ENCODE results near the gene PNPLA6.
"Not testable (repeated sequence)": the region's sequence is repeated elsewhere in the genome, so short reads cannot be mapped to it uniquely, and the experiment has no call there.

The PNPLA6 gene

DNA sequence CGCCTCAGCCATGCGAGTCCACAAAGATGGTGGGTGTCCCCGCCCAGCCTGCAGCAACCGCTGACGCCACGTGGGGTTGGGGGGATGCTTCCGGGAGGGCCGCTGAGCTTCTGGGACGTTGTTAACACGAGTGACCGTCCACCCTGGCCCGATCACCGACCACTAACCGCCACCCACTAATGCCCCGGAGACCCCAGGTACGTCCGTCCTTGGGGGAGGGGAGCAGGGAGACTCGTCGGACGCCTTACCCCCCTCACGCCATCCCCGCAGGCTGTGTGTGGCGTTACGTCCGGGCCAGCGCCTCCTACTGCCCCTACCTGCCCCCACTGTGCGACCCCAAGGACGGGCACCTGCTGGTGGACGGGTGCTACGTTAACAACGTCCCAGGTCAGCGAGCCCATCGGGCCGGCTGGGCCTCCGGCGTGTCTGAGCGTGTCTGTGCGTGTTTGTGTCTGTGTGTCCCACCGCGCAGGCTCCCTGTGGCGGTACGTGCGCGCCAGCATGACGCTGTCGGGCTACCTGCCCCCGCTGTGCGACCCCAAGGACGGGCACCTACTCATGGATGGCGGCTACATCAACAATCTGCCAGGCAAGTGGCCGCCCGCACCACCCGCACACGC, 21.3 kb downstream of the PNPLA6 start:
- DNase-seq (ENCODE audit: low spot score) = no peak

DNA sequence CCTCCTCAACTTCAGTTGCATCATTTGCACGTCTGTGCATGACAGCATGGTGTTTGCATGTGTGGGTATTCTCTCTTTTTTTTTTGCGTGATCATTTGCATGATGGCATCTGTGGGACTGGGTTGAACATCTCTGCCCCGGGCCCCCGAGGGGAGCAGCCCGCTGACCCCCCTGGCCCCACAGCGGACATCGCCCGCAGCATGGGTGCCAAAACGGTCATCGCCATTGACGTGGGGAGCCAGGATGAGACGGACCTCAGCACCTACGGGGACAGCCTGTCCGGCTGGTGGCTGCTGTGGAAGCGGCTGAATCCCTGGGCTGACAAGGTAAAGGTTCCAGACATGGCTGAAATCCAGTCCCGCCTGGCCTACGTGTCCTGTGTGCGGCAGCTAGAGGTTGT, 23.1 kb downstream of the PNPLA6 start:
- no peak for DNase-seq (ENCODE audit: low spot score)

DNA sequence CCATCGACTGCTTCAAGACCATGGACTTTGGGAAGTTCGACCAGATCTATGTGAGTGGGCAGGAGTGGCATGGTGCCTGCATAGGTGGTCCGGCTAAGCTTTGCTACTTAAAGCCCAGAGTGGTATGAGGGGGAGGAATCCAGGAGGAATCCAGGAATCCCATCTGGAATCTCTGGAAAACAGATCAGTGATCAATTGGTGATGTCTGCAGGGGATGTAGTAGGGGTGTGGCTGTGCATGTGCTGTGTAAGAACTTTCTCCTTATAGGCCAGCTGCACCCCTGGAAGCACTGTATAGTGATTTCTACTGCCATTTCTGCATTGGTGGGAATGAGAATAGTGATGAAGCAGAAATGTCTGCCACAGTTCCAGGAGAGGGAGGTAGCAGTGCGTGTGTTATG, 23.6 kb downstream of the PNPLA6 start:
- no peak for DNase-seq (ENCODE audit: low spot score)

DNA sequence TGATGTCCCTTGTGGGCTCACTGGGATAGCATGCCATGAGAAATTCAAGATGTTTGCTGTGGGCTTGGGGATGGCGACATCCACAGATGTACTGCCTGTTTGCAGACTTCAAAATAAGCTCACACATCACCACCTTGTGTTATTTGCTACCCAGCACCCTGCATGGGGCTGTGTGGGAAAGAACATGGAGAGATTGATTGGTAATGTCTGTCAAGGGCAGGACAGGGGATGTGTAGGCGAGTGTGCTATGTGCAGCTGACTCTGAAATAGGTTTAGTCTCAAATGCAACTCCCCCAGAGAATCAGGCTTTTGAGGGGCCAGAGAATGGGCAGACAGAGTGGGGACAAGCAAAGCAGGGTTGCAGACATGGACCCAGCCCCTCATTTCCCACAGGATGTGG, 24.7 kb downstream of the PNPLA6 start:
- DNase-seq (ENCODE audit: low spot score) = no peak

DNA sequence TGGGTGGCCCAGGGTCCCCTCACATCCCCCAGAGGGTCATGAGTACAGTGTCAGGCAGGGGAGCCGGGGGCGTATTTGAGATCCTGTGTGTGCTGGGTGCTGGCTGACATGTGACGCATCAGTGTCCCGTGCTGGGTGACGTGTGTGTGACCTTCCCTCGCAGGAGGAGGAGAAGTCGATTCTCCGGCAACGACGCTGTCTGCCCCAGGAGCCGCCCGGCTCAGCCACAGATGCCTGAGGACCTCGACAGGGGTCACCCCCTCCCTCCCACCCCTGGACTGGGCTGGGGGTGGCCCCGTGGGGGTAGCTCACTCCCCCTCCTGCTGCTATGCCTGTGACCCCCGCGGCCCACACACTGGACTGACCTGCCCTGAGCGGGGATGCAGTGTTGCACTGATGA, 25.8 kb downstream of the PNPLA6 start:
- DNase-seq (ENCODE audit: low spot score) = no peak

DNA sequence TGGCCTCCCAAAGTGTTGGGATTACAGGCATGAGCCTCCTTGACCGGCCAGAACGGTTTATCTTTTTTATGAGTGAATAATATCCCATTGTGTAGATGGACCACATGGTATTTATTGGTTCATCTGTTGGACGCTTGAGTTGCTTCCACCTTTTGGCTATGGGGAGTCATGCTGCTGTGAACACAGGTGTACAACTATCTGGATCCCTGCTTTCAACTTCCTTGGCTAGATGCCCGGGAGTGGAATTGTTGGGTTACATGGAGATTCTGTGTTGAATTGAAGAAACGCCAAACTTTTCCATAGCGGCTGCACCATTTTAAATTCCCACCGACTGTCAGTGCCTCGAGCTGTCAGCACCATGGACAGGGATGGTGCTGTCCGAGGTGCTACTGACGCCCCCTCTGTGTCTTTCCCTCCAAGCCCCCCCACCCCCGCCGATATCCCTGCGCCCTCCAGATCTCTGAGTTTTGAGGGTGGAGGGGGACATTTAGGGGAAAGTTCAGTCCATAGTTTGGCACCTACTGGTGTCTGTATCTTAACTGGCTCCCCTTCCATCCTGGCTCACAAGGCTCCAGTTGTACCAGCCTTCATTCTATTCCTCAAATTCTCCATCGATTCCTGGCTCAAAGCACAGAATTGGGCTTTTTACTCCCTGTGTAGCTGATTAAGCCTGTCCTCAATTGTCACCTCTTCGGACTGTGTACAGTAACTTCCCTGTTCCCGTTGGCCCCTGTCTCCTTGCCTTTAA, 27.3 kb downstream of the PNPLA6 start:
- peak; percentile 22 for DNase-seq (ENCODE audit: low spot score)

DNA sequence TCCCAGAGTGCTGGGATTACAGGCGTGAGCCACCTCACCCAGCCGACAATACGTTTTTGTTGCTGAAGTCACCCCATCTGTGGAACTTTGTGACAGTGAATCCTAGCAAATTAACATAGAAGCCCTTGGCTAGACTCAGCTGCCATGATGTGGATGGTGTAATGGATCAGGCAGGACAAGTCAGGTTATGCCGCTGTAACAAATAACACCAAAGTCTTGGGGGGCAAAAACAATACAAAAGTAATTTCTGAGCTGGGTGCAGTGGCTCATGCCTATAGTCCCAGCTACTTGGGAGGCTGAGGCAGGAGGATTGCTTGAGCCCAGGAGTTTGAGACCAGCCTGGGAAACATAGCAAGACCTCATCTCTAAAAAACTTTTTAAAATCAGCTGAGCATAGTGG, 29.3 kb downstream of the PNPLA6 start:
- DNase-seq (ENCODE audit: low spot score) = no peak

DNA sequence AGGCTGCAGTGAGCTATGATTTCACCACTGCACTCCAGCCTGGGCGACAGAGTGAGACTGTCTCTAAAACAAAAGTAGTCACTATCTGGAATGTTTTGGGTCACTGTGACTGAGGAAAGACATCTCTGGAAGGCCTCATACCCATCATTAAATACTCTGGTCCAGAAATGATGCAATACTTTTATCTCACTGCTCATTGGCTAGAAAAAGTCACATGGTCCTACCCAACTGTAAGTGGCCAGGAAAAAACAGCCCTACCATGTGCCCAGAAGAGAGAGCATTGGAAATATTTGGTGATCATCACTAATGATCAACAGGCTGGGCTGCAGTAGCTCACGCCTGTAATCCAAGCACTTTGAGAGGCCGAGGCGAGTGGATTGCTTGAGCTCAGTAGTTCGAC, 29.8 kb downstream of the PNPLA6 start:
- no peak for DNase-seq (ENCODE audit: low spot score)

DNA sequence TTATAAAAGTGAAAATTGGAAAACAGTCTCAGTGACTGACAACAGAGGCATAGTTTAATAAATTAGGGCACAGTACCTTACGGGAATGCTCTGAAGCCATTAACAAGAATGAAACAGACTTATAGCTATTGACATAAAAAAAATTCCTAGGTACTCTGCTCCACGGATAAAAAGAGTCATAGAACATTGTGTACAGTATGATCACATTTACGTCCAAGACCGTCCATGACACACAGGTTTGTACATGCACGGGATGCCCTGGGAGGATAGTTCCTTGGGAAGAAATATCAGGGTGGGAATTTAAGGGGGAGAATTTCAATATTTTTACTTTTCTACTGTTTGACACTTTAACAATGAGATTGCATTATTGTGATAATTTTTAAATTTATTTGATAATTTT, 35.2 kb downstream of the PNPLA6 start:
- DNase-seq (ENCODE audit: low spot score) = no peak

DNA sequence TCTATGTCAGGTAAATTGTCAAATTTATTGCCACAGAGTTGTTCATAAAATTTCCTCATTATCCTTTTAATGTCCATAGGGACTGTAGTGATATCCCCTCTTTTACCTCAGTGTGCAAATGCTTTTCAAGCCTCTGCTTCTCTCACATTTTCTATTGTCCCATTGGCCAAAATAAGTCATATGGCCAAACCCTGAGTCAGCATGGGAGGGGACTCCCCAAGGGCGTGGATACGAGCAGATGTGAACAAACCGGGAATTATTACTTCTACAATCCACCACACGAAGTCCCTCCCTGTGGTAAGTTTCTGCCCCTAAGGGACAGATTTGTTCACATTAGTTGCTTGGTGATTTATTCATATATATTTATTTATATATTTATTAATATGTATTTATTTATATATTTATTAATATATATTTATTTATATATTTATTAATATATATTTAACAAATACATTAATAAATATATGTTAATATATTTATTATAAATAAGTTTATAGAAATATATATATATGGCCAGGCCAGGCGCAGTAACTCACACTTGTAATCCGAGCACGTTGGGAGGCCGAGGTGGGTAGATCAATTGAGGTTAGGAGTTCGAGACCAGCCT, 40.0 kb downstream of the PNPLA6 start:
- DNase-seq (ENCODE audit: low spot score) = no peak

DNA sequence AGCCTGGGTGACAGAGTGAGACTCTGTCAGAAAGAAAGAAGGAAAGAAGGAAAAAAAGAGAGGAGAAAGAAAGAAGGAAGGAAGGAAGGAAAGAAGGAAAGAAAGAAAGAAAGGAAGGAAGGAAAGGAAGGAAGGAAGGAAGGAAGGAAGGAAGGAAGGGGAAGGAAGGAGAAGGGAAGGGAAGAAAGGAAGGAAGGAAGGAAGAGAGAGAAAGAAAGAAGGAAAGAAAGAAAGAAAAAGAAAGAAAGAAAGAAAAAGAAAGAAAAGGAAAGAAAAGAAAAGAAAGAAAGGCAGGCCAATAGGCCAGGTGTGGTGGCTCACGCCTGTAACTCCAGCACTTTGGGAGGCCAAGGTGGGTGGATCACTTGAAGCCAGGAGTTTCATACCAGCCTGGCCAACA, 41.9 kb downstream of the PNPLA6 start:
- DNase-seq (ENCODE audit: low spot score) = not testable (repeated sequence)

DNA sequence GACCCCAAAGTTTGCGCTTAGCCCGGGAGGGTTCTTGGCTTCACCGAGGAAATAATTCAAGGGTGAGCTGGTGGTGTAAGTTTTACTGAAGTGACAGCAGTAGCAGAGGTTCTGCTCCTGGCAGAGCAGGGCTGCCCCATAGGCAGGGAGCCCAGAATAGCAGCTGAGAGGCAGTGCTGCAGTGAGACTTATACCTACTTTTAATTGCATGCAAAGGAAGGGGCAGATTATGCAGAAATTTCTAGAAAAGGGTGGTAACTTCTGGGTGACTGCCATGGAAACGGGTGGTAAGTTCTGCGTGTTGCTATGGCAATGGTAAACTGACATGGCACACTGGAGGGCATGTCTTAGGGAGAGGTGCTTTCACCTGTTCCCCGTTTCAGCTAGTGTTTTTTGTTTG, 42.6 kb downstream of the PNPLA6 start:
- DNase-seq (ENCODE audit: low spot score) = no peak

DNA sequence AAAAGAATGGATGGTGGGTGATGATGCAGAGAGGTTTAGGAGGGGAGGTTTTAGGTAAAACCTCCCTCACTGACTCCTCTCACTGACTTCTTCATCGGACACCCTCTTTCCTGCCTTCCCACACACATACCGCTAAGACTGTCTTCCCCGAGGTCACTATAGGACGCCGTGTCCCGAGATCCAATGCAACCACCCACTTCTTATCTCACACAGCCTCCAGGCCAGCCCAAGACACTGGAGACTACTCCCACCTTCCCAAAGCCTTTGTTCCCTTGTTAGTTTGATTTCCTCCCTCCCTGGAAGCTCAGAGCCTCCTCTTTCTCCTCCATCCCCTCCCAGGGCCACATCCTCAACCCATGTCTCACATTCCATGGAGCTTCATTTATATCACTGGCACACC, 43.7 kb downstream of the PNPLA6 start:
- DNase-seq (ENCODE audit: low spot score) = no peak

DNA sequence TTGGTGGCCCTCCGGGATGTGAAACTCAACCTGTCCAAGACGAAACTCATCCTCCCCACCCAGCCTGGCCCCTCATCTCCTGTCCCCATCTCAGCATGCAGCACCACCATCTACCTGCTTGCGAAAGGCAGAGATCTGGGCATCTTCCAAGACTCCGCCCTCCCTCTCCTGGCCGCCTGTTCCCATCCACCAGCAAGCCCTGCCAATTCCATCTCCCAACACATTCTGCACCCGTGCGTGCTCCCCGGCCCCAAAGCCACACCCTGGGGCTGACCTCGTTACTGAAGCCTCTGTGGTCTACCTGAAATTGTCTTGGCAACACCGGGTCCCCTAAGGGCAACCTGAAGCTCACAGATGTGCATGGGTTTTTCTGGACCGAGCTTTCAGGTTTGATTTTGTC, 46.9 kb downstream of the PNPLA6 start:
- no peak for DNase-seq (ENCODE audit: low spot score)

DNA sequence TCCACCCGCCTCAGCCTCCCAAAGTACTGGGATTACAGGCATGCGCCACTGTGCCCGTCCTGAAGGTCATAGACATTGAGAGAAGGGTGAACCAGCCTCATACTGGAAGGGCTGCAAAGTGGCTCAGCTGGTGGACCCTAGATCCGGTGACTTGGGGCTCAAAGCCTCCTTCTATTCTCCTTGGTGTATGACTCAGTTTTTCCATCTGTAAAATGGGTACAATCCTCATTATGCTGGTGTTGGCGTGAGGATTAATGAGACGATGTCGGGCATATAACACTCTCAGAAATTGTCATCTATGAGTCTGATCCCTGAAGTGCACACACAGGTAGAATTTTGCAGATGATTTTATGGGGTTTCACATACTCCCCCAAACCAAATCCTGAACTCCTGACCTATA, 54.3 kb downstream of the PNPLA6 start:
- DNase-seq (ENCODE audit: low spot score) = no peak

DNA sequence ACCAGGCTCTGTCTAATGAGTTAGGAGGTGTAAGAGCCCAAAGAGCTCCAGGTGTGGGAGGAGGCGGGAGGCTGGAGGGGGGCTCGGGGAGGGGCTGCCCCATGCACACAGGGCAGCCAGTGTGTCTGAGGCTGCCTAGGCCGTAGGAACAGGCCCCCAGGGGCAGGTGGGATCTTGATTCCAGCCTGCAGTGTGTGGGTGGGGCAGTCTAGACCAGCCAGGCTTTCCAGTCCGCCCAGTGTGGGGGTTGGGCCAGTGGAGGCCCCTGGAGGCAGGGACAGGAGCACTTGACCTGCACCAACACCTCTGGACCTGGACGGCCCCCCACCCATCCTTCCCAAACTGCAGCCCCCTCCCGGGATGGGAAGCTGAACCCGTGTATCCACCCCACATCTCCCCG, 54.7 kb downstream of the PNPLA6 start:
- no peak for DNase-seq (ENCODE audit: low spot score)

DNA sequence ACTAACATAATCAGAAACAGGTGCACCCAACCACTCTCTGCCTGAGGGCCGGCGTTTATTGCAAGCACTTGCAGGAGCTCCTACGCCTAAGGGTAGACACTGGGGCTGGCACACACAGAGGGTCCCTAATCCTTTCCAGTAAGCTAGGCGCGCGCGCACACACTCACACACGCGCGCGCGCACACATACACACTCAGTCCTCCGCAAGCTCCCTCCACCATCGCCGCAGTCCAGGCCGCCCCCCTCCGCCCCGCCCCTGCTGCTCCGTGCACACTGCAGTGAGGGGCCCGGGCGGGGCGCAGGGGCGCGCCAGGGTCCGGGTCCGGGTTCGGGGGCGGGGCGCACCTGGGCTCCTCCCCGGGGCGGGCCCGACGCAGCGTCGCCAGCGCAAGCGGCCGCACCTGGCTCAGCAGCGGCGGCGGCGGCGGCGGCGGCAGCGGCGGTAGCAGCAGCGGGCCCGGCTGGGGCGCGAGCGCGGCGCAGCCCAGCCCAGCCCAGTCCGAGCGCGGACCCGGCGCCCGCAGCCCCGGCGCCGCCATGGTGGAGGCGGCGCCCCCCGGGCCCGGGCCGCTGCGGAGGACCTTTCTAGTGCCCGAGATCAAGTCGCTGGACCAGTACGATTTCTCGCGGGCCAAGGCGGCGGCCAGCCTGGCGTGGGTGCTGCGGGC, 60.1 kb downstream of the PNPLA6 start, which contains the start of gene CAMSAP3:
Gene CAMSAP3, plus strand, starts transcription at position 398 of the 668 bp plus-strand sequence. Its CDS starts 140 bp downstream, at position 538.
- DNase-seq (ENCODE audit: low spot score) = peak; percentile 86

DNA sequence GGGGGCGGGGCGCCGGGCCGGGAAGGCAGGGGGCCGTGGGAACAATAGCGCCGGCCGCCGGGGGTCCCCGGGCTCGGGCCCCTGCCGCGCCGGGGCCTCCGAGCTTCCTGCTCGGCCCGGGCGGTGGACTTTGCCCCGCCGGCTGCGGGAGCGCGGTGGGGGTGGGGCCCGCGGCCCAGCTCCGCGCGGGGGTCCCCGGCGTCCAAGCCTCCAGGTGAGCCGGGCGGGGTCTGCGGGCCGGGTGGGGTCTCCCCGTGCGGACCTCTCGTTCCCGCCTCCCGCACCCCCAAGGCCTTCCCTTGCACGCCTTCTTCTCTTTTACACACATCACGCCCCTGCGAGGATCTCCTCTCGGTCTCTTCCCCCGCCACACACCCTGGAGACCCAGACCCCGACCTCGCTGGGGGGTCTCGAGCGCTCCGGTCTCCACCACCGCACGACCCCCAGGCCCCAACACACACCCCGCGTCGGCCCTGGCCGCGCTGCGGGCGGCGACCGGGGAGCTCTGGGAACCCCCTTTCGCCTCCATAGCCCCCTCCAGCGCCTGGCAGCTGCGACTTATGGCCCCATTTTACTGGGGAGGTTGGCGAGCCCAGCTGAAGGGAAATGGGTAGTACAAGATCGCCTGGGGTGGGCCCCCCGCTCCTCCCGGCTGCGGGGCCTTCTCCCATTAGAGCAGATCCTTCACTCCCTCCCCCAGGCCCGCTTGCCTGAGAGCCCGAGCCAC, 60.9 kb downstream of the PNPLA6 start:
- no peak for DNase-seq (ENCODE audit: low spot score)

DNA sequence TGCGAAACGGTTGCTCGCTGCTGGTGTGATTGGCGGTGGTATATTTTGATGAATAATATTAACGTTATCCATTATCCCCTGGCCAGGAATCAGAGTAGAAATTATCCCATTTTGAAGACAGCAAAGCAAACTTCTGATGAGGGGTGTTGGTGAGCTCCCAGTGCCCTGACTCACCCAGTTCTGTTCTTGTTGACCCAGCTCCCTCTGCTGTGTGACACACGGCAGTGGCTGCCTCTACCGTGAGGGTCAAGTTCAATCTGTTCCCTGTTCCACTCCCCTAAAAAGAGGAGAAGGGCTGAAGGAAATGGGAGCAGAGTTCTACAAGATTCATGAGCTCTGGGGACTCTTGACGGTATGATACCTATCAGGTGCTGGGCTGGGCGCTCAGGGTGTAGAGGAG, 62.2 kb downstream of the PNPLA6 start:
- DNase-seq (ENCODE audit: low spot score) = no peak

DNA sequence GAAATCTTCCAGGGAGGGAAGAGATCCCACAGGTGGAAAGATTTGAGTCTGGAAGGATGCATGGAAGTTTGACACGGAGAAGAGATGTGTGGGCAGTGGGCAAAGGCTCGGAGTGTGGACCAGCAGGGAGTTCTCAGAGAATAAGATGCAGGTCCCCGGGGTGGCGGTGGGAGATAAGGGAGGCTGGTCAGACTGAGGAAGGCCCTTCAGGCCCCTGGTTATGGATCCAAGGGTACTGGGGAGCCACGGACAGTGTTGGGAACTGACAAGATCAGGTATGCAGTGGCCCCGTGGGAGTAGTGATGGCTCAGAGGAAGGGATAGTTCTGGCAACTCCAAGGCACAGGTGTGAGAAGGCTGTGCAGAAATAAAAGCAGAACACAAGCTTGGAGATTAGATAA, 62.7 kb downstream of the PNPLA6 start:
- DNase-seq (ENCODE audit: low spot score) = no peak

DNA sequence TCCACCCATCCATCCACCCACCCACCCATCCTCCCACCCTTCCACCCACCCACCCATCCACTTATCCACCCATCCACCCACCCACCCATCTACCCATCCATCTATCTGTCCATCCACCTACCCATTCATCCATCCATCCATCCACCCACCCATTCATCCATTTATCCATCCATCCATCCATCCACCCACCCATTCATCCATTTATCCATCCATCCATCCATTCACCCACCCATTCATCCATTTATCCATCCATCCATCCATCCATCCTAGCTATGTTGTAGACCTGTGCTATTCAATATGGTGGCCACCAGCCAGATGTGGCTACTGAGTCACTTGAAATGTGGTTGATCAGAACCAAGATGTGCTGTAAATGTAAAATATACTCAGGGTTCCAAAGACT, 65.2 kb downstream of the PNPLA6 start:
- DNase-seq (ENCODE audit: low spot score) = no peak

DNA sequence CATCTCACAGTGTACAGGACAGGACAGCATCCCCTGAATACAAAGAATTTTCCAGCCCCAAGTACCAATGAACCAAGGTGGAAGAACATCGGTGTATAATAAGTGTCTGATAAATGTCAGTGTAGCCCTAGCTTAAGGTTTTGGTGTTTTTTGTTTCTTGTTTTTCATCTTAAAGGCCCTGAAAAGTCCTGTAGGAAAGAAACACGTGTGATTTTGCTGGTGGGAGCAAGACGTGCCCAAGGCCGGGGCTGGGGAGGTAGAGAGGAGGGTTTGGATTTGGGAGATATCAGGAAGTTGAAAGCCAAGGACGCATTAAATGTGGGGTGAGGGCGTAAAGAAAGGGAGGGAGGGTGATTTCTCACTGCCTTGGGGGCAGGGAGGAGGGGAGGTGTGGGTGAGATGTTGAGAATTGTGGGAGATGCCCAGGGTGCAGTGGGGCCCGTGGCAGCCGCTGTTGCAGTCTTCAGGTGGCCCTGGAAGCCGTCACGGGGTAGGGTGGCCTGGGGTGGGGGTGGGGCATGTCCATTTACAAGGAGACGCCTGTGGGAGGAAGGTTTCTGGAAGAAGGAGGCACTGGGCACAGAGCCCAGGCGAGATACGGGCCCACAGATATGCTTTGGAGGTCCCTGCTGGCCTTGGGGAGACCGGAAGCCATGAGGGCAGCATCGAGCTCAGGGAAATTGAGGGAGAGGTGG, 66.9 kb downstream of the PNPLA6 start:
- no peak for DNase-seq (ENCODE audit: low spot score)
